Stimulated activated CD4-positive, alpha-beta T cell treated with anti-CD3 and anti-CD28 coated beads, Interleukin-15, amount 100 ng/mL, for 1 hour (primary cell): ENCODE results near the gene LSM3.

ENCODE experiments used
- DNase-seq, 2 donors: peaks; one replicate each; pipeline ENCODE4 v3.0.0-alpha.2; 2020; ENCODE audit warnings: low read depth in 1 of 2, low spot score in 1 of 2

The LSM3 gene

GRCh38 chr3:14156843-14157561 is 21.6 kb upstream of the LSM3 start:
- no peak for DNase-seq

- DNase-seq, result no peak
Observed at GRCh38 chr3:14157951-14158350, 20.7 kb upstream of the LSM3 start.

DNA sequence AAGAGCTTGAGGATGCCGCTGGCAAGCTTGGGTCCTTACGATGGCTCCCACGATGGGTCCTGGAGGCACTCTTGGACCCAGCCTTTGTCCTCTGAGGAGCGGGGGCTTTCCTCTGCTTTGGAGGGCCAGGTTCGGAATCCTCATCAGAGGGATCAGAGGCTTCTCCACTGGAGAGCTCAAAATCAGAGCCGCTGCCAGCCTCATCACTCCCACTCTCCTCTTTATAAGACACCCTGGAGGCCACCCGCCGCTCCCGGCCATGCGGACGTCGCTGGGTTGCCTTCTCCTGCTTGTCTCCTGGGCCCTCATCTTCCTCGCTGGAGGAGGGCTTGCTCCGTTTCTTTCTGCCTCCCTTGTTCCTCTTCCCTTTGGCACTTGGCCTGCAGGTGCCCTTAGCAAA is 20.2 kb upstream of the LSM3 start:
- no peak for DNase-seq

DNA sequence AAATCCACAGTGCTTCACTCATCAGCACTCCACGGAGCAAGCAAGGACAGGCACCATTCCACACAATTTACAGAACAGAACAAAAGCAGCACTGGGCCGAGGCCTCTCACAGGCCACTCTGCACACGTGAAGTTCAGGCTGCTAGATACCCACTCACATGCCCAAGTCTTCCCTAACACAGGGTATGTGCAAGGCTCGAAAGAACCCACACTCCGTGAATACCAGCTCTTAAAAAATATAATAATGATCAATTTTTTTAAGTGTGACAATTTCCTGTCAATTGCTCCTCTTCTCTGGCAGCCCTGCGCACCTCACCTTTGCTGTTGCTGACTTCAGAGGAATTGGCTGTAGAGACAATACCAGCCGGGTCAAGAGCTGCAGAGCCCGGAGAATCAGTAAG is 19.2 kb upstream of the LSM3 start:
- no peak for DNase-seq

DNA sequence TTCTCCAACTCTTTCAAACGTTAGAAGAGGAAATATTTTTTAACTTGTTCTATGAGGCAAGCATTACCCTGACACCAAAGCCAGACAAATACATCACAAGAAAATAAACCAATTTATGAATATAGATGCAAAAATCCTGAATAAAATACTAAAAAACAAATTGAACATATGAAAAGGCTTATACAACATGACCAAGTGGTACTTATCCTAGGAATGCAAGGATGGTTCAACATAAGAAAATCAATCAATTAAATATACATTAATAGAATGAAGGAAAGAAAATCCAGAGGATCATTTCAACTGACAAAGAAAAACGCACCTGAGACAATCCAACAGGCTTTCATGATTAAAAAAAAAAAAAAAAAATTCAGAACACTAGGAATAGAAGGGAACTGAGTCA is 17.3 kb upstream of the LSM3 start:
- DNase-seq, result no peak

GRCh38 chr3:14162178-14162577 is 16.4 kb upstream of the LSM3 start:
- no peak for DNase-seq

- no peak for DNase-seq
Observed at GRCh38 chr3:14166877-14167603, 11.6 kb upstream of the LSM3 start.

- DNase-seq, result no peak
Observed at GRCh38 chr3:14169435-14169834, 9.2 kb upstream of the LSM3 start.

DNA sequence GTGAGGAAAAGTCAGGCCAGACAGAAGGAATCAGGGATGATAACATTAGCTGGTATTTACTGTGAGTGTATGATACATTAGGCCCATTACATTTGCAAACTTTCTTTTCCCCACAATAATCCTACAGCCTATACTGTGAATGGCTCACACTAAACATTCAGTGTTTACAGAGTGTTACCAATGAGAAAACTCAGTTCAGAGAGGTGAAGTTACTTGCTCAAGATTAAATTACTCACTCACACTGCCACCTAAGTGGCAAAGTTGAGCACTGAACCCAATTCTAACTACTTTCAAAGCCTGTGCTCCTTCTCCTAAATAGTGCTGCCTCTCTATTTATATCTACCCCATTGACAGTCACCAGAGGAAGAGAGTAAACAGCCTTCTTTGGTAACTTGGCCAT is 8.7 kb upstream of the LSM3 start:
- DNase-seq, result no peak

DNA sequence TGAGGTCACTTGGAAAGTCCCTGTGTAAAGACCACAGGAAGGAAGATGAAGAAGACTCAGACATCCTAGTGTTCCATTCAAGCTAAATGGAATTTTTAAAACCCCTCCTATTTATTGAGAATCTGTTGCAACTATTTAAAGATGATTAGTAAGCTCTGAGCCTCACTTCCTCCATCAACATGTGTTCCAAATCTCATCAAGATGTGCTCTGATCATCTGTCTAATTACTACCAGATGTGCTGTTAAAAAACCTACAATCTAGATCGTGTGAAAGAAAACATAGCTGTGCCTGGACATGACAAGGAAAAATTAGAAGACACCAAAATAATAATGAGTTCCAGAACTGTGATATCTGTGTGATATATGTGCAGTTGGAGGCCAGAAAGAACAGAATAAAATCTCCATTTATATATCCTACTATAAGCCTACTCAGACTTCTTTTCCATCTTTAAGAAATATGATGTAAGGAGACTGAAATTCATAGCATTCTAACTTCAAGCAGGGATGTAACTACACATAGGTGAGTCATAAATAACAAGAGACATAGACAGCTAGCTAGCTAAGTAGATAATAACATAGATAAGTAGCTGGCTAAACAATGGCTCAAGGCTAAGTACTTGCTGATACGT is 8.0 kb upstream of the LSM3 start:
- DNase-seq, result no peak

DNA sequence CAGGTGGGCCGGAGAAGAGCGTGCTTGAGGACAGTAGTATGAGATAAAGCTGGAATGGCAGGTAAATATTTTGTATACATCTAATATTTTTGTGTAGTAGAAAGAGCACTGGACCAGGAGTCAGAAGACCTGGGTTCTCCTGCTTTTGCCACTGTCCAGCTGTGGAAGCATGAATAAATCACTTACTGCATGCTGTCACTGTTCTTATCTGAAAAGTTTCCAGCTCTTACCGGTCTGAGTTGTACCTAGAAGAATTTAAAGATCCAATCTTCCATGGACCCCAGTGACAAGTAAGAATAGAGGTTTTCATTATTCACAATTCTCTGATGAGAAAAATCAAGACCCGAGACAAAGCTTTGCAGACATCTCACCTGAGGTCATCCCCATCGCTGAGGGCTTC is 6.1 kb upstream of the LSM3 start:
- DNase-seq, result no peak

- DNase-seq, result no peak
Observed at GRCh38 chr3:14174483-14174882, 4.1 kb upstream of the LSM3 start.

DNA sequence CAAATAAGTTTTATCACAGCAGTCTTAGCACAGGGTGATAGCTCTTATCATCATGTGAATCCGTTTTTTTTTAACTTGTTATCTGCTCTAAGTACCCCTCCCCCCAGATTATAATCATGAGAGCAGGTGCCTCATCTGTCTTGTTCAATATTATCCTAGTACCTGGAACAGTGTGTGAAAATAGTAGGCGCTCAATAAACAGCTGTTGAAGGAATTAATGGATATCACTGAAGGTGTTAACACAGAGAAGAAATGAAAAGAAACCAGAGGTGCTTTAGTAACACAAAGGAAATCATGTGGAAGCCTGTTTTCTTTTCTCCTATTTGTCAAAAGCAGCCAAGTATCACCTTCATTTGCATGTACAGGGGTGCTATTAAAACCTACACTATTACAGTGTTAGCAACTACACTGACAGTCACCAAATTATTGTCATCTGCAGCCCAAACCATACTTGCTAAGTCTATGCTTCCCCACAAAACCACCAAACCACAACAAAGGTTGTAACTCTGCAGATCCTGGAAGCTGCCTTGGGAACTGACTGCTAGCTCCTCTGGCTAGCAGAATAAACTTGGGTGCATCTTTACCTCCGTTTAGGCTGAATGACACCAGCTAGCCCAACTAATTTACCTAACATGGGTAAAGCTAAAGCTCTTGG is 3.1 kb upstream of the LSM3 start:
- peak in 1 of 2 donors; percentile 26 for DNase-seq

GRCh38 chr3:14177580-14178246 is 904 bp upstream of the LSM3 start:
- no peak for DNase-seq

DNA sequence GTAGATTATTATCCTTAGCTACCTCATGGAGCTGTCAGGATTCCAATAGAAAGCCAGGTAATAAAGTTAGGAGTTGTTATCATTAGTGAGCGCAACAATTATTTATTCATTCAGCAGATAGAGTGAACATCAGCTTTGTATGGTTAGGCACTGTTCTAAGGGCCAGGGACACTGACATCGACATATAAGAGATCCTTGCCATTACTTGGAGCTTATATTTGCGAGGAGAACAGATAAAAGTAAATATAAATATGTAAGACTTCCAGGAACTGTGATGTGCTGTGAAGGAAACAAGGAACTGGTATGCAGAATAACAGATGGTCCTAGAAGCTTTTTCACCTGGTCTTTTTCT is 473 bp downstream of the LSM3 start:
- no peak for DNase-seq

- DNase-seq, result no peak
Observed at GRCh38 chr3:14179795-14180194, 1.2 kb downstream of the LSM3 start.

DNA sequence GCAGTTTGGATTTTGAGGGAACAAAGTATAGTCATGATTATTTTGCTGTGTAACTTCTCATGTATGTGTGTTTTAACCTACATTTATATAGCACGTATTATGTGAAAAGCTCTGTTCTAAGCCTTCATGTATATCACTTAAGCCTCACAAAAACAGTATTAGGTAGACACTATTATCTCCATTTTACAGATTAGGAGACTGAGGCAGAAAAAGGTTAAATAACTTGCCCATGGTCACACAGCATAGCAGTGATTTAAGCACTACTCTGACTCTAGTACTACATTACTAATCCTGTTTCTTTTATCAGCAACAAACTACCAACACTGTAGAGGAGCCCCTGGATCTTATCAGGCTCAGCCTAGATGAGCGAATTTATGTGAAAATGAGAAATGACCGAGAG is 2.6 kb downstream of the LSM3 start:
- DNase-seq, result no peak

DNA sequence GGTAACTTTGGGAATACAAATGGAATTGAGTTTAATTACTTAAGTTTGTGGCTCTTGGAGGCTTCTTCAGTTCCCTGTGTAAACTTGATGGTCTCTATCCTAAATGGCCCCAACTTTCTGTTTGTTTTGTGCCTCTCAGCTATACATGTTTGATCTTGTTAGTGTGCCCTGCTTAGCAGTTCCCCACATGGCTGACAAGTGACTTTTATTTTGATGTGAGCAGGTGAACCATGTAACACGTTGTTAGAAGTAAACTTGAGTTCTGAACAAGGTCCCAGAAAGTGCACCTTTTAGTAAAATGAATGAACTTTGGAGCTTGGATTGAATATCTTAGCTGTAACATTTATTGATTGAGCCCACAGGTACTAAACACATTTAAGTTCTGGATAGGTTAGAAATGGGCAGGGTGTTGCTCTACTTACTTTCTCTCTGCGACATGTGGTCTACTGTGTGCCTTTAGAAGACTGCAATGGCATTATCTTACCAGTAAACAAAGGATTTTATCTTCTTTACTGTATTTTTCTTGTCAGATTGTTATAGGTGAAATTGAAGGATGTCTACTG is 4.5 kb downstream of the LSM3 start:
- no peak for DNase-seq

DNA sequence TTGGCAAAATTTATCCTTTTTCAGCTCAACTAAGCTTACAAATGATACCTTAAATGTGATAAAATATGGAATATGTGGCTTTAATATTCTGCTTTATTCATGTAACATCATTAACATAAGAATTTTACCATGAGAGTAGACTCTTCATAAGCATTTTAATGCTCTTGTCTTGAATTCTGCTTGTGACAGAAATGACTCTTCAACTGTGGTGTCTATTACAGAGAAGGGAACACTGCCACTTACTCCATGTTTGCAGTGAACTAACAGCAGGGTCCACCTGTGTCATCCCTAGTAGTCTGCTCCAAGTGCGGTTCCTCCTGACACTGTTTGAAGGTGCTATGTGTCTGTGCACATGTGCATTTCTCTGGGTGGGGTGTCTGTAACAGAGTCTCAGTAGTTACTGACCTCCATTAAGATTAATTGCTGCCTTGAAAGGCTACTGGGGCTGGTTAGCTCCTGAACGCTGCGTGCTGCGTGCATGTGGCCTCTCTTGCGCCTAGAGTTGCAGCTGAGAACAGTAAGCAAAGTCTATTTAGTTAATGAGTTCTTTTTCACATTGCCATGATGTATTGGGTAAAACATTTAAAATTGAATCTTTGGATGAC is 8.3 kb downstream of the LSM3 start:
- DNase-seq, result no peak

- no peak for DNase-seq
Observed at GRCh38 chr3:14188041-14188754, 9.6 kb downstream of the LSM3 start.
